SK-N-SH treated with all-trans-retinoic acid at 6 μM for 48 hours (cell line): ENCODE data around the gene APOLD1.

Experiments
- CSDC2 ChIP-seq: fragments of 250-450 bp; sonication (Bioruptor Pico); IDR thresholded peaks from 2 replicates; pipeline ENCODE4 v1.5.0; 2020; ENCODE audit warnings: mild to moderate bottlenecking, moderate library complexity
- ESRRG ChIP-seq: fragments of 250-450 bp; sonication (Bioruptor Pico); IDR thresholded peaks from 2 replicates; pipeline ENCODE4 v1.6.1; 2021; ENCODE audit warnings: mild to moderate bottlenecking
- PPARA ChIP-seq: fragments of 250-450 bp; sonication (Bioruptor Pico); IDR thresholded peaks from 2 replicates; pipeline ENCODE4 v1.5.0; 2020; ENCODE audit warnings: mild to moderate bottlenecking, borderline replicate concordance
- RARB ChIP-seq: fragments of 250-450 bp; sonication (Bioruptor Pico); IDR thresholded peaks from 2 replicates; pipeline ENCODE4 v1.8.0; 2021; ENCODE audit warnings: mild to moderate bottlenecking, moderate library complexity
- SNAI2 ChIP-seq: fragments of 250-450 bp; sonication (Bioruptor Pico); IDR thresholded peaks from 2 replicates; pipeline ENCODE4 v1.5.0; 2020; ENCODE audit warnings: mild to moderate bottlenecking, moderate library complexity
- TCF4 ChIP-seq: fragments of 250-450 bp; sonication (Bioruptor Pico); IDR thresholded peaks from 2 replicates; pipeline ENCODE4 v1.8.0; 2021; ENCODE audit warnings: mild to moderate bottlenecking, moderate library complexity, borderline replicate concordance
- ZFP3 ChIP-seq: fragments of 250-450 bp; sonication (Bioruptor Pico); IDR thresholded peaks from 2 replicates; pipeline ENCODE4 v1.5.0; 2020; ENCODE audit warnings: mild to moderate bottlenecking, moderate library complexity

DNA sequence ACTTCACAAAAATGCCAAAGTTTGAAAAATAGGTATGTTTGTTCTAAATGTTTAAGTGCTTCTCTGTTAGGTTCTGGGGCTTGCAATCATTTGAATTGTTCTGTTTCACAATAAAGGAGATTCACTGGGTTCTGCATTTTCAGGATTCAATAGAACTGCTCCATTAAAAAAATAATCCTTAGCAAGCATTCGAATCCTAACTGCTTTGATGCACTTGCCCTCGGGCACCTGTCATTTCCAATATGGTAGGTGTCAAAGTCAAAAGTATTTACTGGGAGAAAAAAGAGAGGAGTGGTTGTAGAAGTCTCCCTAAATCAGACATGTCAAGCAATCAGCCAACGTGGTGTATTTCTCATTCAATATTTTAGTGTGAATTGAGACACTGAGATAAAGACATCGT, 5.5 kb downstream of the APOLD1 start:
- TF ChIP-seq ZFP3 (CRISPR knock-in tag) (no peak), CSDC2 (CRISPR knock-in tag) (no peak), PPARA (CRISPR knock-in tag) (no peak), SNAI2 (CRISPR knock-in tag) (no peak), TCF4 (CRISPR knock-in tag) (no peak), RARB (no peak), ESRRG (CRISPR knock-in tag) (no peak)
